Frontal cortex (tissue), 1 donor: Measurements from ENCODE around the gene OR2Y1. TPM values are rescaled to one million over a fixed set of nuclear protein-coding genes. Genes with fewer than 3 reads are reported as not detected.

ENCODE experiments used
- small RNA-seq: library from RNA; depleted of rRNA; stranded (forward); fragments of <200 nt; gene quantifications from one replicate; pipeline ENCODE3, GENCODE V24; 2014
- total RNA-seq: library from RNA; depleted of rRNA; stranded (reverse); fragments of >200 nt; gene quantifications from one replicate; pipeline ENCODE4 v1.2.3, GENCODE V29; 2014

OR2Y1 gene
- total RNA-seq, 1 donor from 2014 or later, result not detected

Small RNA genes lying within 50 kb of the gene (small RNA-seq; reads per million reads assigned to genes)
- not detected for gene RNU1-17P

Other genes with a start within 250 kb of the OR2Y1 start
- gene CNOT6, start 245.7 kb downstream of the OR2Y1 start, total RNA-seq, result 34.6 TPM
- not detected for gene SCGB3A1, start 148.6 kb downstream of the OR2Y1 start, total RNA-seq
- 1.6 TPM for gene FLT4, start 90.5 kb downstream of the OR2Y1 start, total RNA-seq
- gene MGAT1, start 62.7 kb upstream of the OR2Y1 start, total RNA-seq, result 19.6 TPM
- 57.5 TPM for gene ZFP62, start 121.2 kb upstream of the OR2Y1 start, total RNA-seq
- not detected for gene BTNL8, start 159.1 kb upstream of the OR2Y1 start, total RNA-seq
- not detected for gene BTNL3, start 248.8 kb upstream of the OR2Y1 start, total RNA-seq